Measurements from ENCODE around the gene CAPN3.

The CAPN3 gene

DNA sequence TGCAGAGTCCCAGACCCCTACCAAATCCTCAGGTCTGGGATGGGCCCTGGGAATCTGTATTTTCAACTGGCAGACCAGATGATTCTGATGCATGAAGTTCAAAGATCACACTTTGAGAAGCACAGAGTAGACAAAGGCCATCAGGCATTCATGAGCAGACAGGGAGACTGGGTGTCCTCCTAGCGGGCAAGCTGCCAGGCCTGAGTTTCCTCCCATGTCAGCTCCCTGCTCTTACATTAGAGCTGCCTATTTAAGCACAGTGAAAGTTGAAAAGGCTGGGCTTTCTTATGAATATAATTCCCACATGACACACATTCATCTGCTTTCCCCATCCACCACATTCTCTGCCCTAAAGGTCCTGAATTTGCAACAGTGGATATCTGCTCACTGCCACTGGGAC, 14.0 kb downstream of the CAPN3 start:
- TF ChIP-seq, protein P1, sequence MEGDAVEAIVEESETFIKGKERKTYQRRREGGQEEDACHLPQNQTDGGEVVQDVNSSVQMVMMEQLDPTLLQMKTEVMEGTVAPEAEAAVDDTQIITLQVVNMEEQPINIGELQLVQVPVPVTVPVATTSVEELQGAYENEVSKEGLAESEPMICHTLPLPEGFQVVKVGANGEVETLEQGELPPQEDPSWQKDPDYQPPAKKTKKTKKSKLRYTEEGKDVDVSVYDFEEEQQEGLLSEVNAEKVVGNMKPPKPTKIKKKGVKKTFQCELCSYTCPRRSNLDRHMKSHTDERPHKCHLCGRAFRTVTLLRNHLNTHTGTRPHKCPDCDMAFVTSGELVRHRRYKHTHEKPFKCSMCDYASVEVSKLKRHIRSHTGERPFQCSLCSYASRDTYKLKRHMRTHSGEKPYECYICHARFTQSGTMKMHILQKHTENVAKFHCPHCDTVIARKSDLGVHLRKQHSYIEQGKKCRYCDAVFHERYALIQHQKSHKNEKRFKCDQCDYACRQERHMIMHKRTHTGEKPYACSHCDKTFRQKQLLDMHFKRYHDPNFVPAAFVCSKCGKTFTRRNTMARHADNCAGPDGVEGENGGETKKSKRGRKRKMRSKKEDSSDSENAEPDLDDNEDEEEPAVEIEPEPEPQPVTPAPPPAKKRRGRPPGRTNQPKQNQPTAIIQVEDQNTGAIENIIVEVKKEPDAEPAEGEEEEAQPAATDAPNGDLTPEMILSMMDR (IDR thresholded peaks at IDR 0.05; ENCODE audit: low read length), result no peak
- TF ChIP-seq EZH2 (optimal IDR thresholded peaks at IDR 0.05; ENCODE audit: low read depth, low read length) (no peak), EZH2phosphoT487 (IDR thresholded peaks at IDR 0.05; ENCODE audit: low read length) (no peak)
- no peaks in the 10 kb centered on the region for H3K9me2 ChIP-seq (replicated peaks; ENCODE audit: insufficient read depth, low read length)
- no peaks in the 10 kb centered on the region for H3K4me1 ChIP-seq (ENCODE audit: low read length)
- H3K4me3 ChIP-seq (ENCODE audit: low read length), result no peak overlapping the region
- H3K4me2 ChIP-seq (ENCODE audit: low read depth, low read length), result no peak overlapping the region
- no peaks in the 10 kb centered on the region for H3K36me3 ChIP-seq (replicated peaks; ENCODE audit: insufficient read depth, low read length)
- H3F3A ChIP-seq (ENCODE audit: insufficient read depth, low read length), result no peaks in the 10 kb centered on the region
- no peak overlapping the region for H2AFZ ChIP-seq (ENCODE audit: low read length)
- no peak overlapping the region for H3K9ac ChIP-seq (ENCODE audit: low read length)
- no peak overlapping the region for H3K27ac ChIP-seq (ENCODE audit: low read length)
- no peak for DNase-seq
- no peaks in the 10 kb centered on the region for H3K27me3 ChIP-seq (replicated peaks; ENCODE audit: insufficient read depth, low read length)
- no peaks in the 10 kb centered on the region for H3K79me2 ChIP-seq (ENCODE audit: low read length)
- H3K9me3 ChIP-seq (replicated peaks; ENCODE audit: insufficient read depth, low read length), result no peaks in the 10 kb centered on the region
- no peaks in the 10 kb centered on the region for H4K20me1 ChIP-seq (ENCODE audit: insufficient read depth, low read length)

DNA sequence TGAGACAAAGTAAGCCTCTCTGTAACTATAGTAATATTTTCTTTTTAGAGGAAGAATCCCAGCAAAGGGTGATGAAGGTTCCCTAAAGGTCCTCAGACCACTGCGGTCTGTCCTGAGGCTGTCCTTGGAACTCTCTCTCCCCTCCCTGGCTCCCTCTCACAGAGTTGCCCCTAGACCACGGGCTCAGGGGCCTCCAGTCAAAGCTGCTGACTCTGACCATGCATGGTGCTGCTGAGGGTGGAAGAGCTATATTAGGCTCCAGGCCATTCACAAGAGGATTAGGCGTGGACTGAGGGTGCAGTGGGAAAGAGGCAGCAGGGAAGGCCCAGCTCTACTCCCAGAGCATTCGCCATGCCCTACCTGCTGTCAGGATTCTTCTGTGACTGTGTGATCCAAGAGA, 14.6 kb downstream of the CAPN3 start:
- no peaks in the 10 kb centered on the region for H3K79me2 ChIP-seq (ENCODE audit: low read length)
- TF ChIP-seq EZH2phosphoT487 (IDR thresholded peaks at IDR 0.05; ENCODE audit: low read length), result no peak
- no peak for TF ChIP-seq EZH2 (optimal IDR thresholded peaks at IDR 0.05; ENCODE audit: low read depth, low read length)
- TF ChIP-seq, protein P1 (IDR thresholded peaks at IDR 0.05; ENCODE audit: low read length), result no peak
- H3K4me1 ChIP-seq (ENCODE audit: low read length), result no peaks in the 10 kb centered on the region
- H3K36me3 ChIP-seq (replicated peaks; ENCODE audit: insufficient read depth, low read length), result no peaks in the 10 kb centered on the region
- H3K4me2 ChIP-seq (ENCODE audit: low read depth, low read length), result no peak overlapping the region
- H3K4me3 ChIP-seq (ENCODE audit: low read length), result no peak overlapping the region
- no peaks in the 10 kb centered on the region for H3K9me3 ChIP-seq (replicated peaks; ENCODE audit: insufficient read depth, low read length)
- H3K27ac ChIP-seq (ENCODE audit: low read length), result no peak overlapping the region
- H3K9ac ChIP-seq (ENCODE audit: low read length), result no peak overlapping the region
- H4K20me1 ChIP-seq (ENCODE audit: insufficient read depth, low read length), result no peaks in the 10 kb centered on the region
- H3K27me3 ChIP-seq (replicated peaks; ENCODE audit: insufficient read depth, low read length), result no peaks in the 10 kb centered on the region
- DNase-seq, result no peak
- no peak overlapping the region for H2AFZ ChIP-seq (ENCODE audit: low read length)
- no peaks in the 10 kb centered on the region for H3K9me2 ChIP-seq (replicated peaks; ENCODE audit: insufficient read depth, low read length)
- H3F3A ChIP-seq (ENCODE audit: insufficient read depth, low read length), result no peaks in the 10 kb centered on the region

DNA sequence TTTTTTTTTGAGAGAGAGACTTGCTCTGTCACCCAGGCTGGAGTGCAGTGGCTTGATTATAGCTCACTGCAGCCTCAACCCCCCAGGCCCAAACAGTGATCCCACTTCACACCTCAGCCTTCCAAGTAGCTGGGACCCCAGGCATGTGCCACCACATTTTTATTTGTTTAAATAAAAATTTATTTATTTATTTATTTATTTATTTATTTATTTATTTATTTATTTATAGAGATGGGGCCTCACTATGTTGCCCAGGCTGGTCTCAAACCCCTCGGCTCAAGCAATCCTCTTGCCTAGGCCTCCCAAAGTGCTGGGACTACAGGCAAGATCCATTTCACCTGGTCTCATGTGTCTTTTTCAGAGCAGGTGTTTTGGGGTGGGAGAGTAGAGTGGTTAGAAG, 15.5 kb downstream of the CAPN3 start:
- H4K20me1 ChIP-seq (ENCODE audit: insufficient read depth, low read length), result no peaks in the 10 kb centered on the region
- H3K79me2 ChIP-seq (ENCODE audit: low read length), result no peaks in the 10 kb centered on the region
- no peaks in the 10 kb centered on the region for H3K27me3 ChIP-seq (replicated peaks; ENCODE audit: insufficient read depth, low read length)
- no peaks in the 10 kb centered on the region for H3F3A ChIP-seq (ENCODE audit: insufficient read depth, low read length)
- no peak overlapping the region for H3K27ac ChIP-seq (ENCODE audit: low read length)
- no peaks in the 10 kb centered on the region for H3K36me3 ChIP-seq (replicated peaks; ENCODE audit: insufficient read depth, low read length)
- no peak overlapping the region for H3K4me2 ChIP-seq (ENCODE audit: low read depth, low read length)
- H3K9ac ChIP-seq (ENCODE audit: low read length), result no peak overlapping the region
- TF ChIP-seq, protein P1 (IDR thresholded peaks at IDR 0.05; ENCODE audit: low read length), result no peak
- no peak for TF ChIP-seq EZH2 (optimal IDR thresholded peaks at IDR 0.05; ENCODE audit: low read depth, low read length)
- no peak for TF ChIP-seq EZH2phosphoT487 (IDR thresholded peaks at IDR 0.05; ENCODE audit: low read length)
- no peaks in the 10 kb centered on the region for H3K9me2 ChIP-seq (replicated peaks; ENCODE audit: insufficient read depth, low read length)
- no peaks in the 10 kb centered on the region for H3K4me1 ChIP-seq (ENCODE audit: low read length)
- no peaks in the 10 kb centered on the region for H3K9me3 ChIP-seq (replicated peaks; ENCODE audit: insufficient read depth, low read length)
- H3K4me3 ChIP-seq (ENCODE audit: low read length), result no peak overlapping the region
- no peak overlapping the region for H2AFZ ChIP-seq (ENCODE audit: low read length)
- no peak for DNase-seq

Data from MM.1S (cell line).